ENCODE data around the gene EFNB3.

Gene EFNB3

GRCh38 chr17:7719661-7720060 lies 14.7 kb downstream of the EFNB3 start:
- DNase-seq, result no peak

- no peak for DNase-seq
Observed at GRCh38 chr17:7720125-7720524, 15.1 kb downstream of the EFNB3 start.

DNA sequence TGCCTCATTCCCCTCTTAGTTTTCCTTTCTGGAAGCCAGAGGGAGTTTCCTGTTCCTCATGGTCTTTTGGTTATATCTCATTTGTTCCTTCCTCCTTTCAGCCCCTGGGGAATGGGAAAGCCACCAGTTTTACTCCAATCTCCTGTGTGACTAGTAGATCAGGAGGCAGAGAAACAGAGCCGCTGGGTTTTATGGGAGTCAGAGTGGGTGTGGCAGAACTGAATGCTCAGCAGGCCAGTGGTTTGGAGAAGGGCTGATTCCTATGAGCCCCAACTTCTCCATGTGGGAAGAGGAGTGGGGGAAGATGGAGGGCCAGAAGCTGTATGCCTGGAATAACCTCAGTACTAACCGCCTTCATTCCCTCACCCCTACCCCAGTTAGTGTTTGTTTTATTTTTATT lies 16.6 kb downstream of the EFNB3 start:
- no peak for DNase-seq

DNA sequence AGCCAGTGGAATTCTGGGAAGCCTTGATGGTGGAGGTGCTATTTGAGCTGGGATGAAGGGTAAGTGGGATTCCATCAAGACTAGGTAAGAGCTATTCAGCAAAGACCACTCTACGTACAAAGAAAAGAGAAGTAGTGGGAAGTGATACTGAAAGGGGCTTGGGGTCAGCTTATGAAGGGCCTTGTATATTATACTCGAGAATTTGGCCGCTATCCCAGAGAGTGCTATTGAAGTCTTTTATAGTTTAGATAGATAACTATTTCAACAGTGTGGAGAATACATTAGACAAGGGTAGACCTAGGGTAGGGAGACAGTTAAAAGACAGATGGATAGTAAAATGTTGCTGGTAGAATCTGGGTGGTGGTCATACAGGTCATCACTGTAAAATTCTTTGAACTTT lies 22.9 kb downstream of the EFNB3 start:
- no peak for DNase-seq

DNA sequence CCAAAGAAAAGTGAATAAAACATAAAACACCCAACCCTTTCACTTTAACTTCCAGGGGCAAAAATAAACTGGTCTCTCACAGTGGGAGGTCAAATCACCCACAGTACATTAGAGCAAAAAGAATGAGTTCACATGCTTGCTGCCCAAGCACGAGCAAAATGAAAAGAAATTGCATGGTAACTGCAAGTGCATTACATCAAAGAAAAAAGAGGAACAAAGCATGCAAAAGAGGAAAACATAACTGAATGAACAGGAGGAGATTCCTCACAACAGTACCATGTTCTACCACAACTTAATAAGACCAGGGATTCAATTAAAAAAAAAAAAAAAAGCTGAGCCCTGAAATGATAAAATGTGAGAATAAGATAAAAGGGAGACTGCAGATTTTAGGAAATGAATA lies 24.8 kb downstream of the EFNB3 start:
- DNase-seq, result peak; percentile 75

DNA sequence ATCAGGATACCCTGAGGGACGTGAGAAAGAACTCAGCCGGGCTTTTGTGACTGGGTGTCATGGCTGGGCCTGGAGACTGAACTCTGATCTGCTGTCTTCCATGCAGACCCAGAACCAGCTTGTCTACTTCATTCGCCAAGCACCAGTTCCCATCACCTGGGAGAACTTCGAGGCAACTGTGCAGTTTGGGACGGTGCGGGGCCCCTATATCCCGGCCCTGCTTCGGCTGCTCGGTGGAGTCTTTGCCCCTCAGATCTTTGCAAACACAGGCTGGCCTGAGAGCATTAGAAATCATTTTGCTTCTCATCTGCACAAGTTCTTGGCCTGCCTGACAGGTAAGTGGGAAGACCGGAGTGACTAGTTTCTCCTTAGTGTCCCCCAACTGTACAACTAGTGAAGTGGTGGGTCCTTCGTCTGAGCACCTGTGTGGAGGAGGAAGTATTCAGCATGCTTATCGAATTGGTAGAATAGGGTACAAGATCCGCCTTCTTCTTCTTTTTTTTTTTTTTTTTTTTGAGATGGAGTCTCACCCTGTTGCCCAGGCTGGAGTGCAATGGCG lies 28.1 kb downstream of the EFNB3 start:
- no peak for DNase-seq

GRCh38 chr17:7737601-7738000 lies 32.6 kb downstream of the EFNB3 start:
- DNase-seq, result no peak

DNA sequence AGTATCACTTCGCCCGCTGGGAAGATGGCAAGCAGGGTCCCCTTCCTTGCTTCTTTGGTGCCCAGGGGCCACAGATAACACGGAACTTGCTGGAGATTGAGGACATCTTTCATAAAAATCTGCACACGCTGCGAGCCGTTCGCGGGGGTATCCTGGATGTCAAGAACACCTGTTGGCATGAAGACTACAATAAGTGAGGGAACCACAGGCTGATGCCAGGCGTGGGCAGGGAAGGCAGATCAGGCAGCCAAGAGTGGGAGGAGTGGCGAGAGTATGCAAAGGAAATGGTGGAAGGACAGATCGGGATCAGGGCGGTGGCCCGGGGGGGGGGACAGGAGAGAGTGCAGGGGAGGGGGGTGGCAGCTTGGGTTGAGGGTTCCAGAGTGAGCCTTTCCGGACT lies 34.7 kb downstream of the EFNB3 start:
- no peak for DNase-seq

- DNase-seq, result no peak
Observed at GRCh38 chr17:7740481-7741001, 35.5 kb downstream of the EFNB3 start.

- no peak for DNase-seq
Observed at GRCh38 chr17:7742729-7743128, 37.7 kb downstream of the EFNB3 start.

GRCh38 chr17:7744416-7744815 lies 39.4 kb downstream of the EFNB3 start:
- peak; percentile 61 for DNase-seq

- peak; percentile 86 for DNase-seq
Observed at GRCh38 chr17:7745748-7746470, 40.9 kb downstream of the EFNB3 start.

DNA sequence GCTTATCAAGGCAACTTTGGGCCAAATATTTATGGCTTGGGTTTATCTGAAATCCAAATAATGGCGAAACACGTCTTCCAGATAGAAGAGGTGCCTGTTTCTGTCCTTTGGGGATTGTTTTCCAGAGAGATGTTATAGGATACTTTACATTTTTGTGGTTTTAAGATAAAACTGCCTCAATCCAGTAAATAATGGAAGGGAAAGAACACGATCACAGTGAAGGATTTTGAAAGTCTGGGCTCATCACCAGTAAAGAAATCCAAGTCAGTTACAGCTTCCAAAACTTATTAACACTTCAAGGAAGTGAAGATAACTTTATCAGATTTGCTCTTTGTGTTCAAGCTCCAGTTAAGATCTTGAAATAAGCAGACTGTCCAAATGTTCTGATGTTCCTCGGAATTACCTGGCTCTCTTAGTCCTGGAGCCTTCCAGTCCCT lies 42.7 kb downstream of the EFNB3 start:
- DNase-seq, result no peak

DNA sequence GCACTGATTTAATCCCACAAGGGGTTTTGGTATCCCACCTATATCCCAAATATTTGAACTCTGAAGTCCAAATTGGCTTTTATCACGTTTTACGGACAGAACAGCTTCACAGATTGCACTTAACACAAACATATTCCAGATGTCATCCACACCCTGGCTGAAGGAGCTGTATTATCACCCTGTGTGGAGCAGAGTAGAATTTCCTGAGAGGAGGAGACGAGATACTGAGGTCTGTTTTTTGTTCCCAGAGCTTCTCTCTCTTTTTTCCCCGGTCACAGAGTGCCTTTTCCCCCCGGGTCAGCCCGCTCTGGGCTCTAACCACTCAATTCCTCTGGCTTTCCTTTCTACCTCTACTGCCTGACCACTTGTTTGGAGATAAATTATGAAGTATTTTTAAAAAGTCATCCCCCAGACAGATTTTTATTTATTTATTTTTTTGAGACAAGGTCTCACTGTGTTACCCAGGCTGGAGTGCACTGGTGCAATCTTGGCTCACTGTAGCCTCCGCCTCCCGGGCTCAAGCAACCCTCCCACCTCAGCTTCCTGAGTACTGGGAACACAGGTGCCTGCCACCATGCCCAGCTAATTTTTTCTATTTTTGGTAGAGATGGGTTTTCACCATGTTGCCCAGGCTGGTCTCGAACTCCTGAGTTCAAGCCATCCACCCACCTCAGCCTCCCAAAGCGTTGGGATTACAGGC lies 43.2 kb downstream of the EFNB3 start:
- no peak for DNase-seq

GRCh38 chr17:7750321-7750821 lies 45.4 kb downstream of the EFNB3 start:
- peak; percentile 58 for DNase-seq

GRCh38 chr17:7754656-7755055 lies 49.7 kb downstream of the EFNB3 start:
- no peak for DNase-seq

DNA sequence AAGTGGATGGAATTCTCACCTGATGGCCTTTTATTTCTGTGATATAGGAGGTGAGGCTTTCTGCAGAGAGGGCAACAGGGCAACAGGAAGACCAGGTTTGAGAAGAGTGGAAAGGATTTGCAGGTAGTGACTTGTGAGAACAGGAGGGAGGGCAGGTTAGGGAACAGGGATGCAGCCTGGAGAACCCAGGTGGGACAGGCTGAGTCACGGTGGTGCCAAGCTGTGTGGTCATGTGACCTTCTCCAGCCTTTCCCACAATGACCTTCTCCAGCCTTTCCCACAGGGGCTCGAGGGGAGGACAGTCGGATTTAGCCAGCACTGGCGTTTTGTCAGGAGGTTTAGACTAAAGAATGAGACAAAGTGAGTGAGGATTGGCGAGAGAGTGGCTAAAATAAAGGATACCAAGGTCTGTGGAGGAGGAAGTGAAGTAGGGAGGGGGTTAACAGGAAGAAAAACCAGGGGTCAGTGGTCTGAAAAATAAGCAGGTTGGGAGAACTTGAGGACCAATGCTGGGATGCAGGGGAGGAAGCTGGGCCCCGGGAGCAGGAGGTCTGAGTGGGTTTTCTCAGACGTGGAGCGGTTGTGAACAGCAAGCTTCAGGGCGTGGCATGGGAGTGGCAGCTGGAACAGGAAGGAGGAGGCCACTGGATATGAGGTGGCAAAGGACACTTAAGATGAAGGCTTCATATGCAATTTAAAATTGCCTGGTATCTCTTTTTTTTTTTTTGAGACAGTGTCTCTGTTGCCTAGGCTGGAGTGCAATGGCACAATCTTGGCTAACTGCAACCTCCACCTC lies 50.3 kb downstream of the EFNB3 start:
- no peak for DNase-seq

DNA sequence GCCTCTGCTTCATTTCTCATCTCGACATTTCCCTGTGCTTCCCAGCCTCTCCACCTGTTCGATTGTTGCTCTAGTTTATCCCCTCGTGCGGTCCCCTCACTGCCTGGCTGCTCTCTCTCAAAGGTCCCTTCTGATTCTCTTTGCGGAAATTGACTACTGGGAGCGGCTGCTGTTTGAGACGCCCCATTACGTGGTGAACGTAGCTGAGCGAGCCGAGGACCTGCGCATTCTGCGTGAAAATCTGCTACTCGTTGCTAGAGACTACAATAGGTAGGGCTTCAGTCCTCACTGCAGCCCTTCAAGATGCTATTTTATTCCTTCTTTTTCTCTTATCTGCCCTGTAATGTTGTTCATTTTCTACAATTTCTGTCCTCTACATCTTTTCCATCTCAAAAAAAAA lies 52.0 kb downstream of the EFNB3 start:
- DNase-seq, result no peak

Data from MV-4-11 (cell line).